Colonic mucosa (tissue), 4 donors: ENCODE results near the gene FOXD4L3. TPM values are rescaled to one million over a fixed set of nuclear protein-coding genes. Genes with fewer than 3 reads are reported as not detected.
"Not testable (repeated sequence)": the region's sequence is repeated elsewhere in the genome, so short reads cannot be mapped to it uniquely, and the experiment has no call there.

ENCODE experiments used
- DNase-seq: peaks from one replicate; pipeline ENCODE4 v3.0.0-alpha.2; 2020
- H3K27ac ChIP-seq: fragments of 200-600 bp; one replicate; pipeline ENCODE4 v1.8.0; 2021
- H3K27me3 ChIP-seq: fragments of 200-600 bp; one replicate; pipeline ENCODE4 v1.8.0; 2021
- H3K36me3 ChIP-seq: fragments of 200-600 bp; one replicate; pipeline ENCODE4 v1.8.0; 2021
- H3K4me1 ChIP-seq: fragments of 200-600 bp; one replicate; pipeline ENCODE4 v1.8.0; 2021; ENCODE audit warnings: mild to moderate bottlenecking
- H3K4me3 ChIP-seq: fragments of 200-600 bp; one replicate; pipeline ENCODE4 v1.8.0; 2021
- H3K9ac ChIP-seq, 2 donors: one replicate each; pipeline ENCODE4 v1.7.0; 2013; ENCODE audit warnings: control low read depth in 2 of 2, low read depth in 2 of 2, low read length in 2 of 2
- H3K9me3 ChIP-seq: fragments of 200-600 bp; one replicate; pipeline ENCODE4 v1.8.0; 2021
- intact Hi-C: fragments of 100-400 bp; cut with DNase I; formaldehyde crosslinking; loops from one replicate; pipeline ENCODE4 v1.14.1; 2022
- total RNA-seq, 2 donors: library from RNA; stranded (reverse); fragmentation: NEBNext Ultra II Directional in 1 of 2; extraction: Animal tissue kit (Norgen Biotek cat#: 25700) in 1 of 2; gene quantifications; one replicate each; pipeline ENCODE4 v1.2.1, GENCODE V29; 2021
- donor health status: healthy.
- donor health status: DM: no; HTN: no; CAD: no.
- donor health status: DM: no; HTN: no; CAD: no.

The FOXD4L3 gene
- total RNA-seq, 2 donors from 2014 or later: not detected

GRCh38 chr9:68330531-68331173 is 28.0 kb downstream of the FOXD4L3 start:
- H3K27ac ChIP-seq, DNase-seq, H3K36me3 ChIP-seq, H3K4me3 ChIP-seq, intact Hi-C loops, H3K9ac ChIP-seq, H3K9me3 ChIP-seq, H3K4me1 ChIP-seq, H3K27me3 ChIP-seq: not testable (repeated sequence)

GRCh38 chr9:68332122-68332521 is 29.5 kb downstream of the FOXD4L3 start:
- not testable (repeated sequence) for H3K4me3 ChIP-seq

GRCh38 chr9:68335935-68336334 is 33.3 kb downstream of the FOXD4L3 start:
- H3K27ac ChIP-seq, H3K9me3 ChIP-seq, intact Hi-C loops, H3K4me3 ChIP-seq, H3K9ac ChIP-seq, H3K27me3 ChIP-seq, DNase-seq, H3K4me1 ChIP-seq, H3K36me3 ChIP-seq: not testable (repeated sequence)

More at GRCh38 chr9:68332122-68332521, 29.5 kb downstream of the FOXD4L3 start:
- intact Hi-C loops, H3K9me3 ChIP-seq, H3K9ac ChIP-seq, H3K27me3 ChIP-seq, H3K36me3 ChIP-seq, H3K27ac ChIP-seq, DNase-seq, H3K4me1 ChIP-seq: not testable (repeated sequence)

GRCh38 chr9:68336639-68337339 is 34.1 kb downstream of the FOXD4L3 start:
- H3K4me3 ChIP-seq, H3K36me3 ChIP-seq, H3K9ac ChIP-seq, DNase-seq, intact Hi-C loops, H3K4me1 ChIP-seq, H3K9me3 ChIP-seq, H3K27me3 ChIP-seq, H3K27ac ChIP-seq: not testable (repeated sequence)

- H3K9ac ChIP-seq, H3K27me3 ChIP-seq, intact Hi-C loops, DNase-seq, H3K9me3 ChIP-seq, H3K36me3 ChIP-seq, H3K27ac ChIP-seq, H3K4me3 ChIP-seq, H3K4me1 ChIP-seq: not testable (repeated sequence)
Measured at GRCh38 chr9:68338000-68338399, 35.3 kb downstream of the FOXD4L3 start.

GRCh38 chr9:68342265-68343025 is 39.8 kb downstream of the FOXD4L3 start:
- H3K27ac ChIP-seq, H3K9ac ChIP-seq, H3K36me3 ChIP-seq, H3K27me3 ChIP-seq, H3K9me3 ChIP-seq, DNase-seq, H3K4me3 ChIP-seq, H3K4me1 ChIP-seq, intact Hi-C loops: not testable (repeated sequence)

GRCh38 chr9:68343242-68343641 is 40.6 kb downstream of the FOXD4L3 start:
- H3K9me3 ChIP-seq, H3K4me3 ChIP-seq, H3K4me1 ChIP-seq, H3K36me3 ChIP-seq, H3K27ac ChIP-seq, H3K9ac ChIP-seq, intact Hi-C loops, DNase-seq, H3K27me3 ChIP-seq: not testable (repeated sequence)

- H3K9ac ChIP-seq, H3K36me3 ChIP-seq, H3K9me3 ChIP-seq, H3K4me3 ChIP-seq, H3K4me1 ChIP-seq, H3K27me3 ChIP-seq, H3K27ac ChIP-seq, DNase-seq, intact Hi-C loops: not testable (repeated sequence)
Measured at GRCh38 chr9:68343992-68344391, 41.3 kb downstream of the FOXD4L3 start.

GRCh38 chr9:68351689-68352088 is 49.0 kb downstream of the FOXD4L3 start:
- H3K9me3 ChIP-seq, H3K36me3 ChIP-seq, H3K27ac ChIP-seq, H3K4me1 ChIP-seq, H3K4me3 ChIP-seq, H3K27me3 ChIP-seq, DNase-seq, H3K9ac ChIP-seq: not testable (repeated sequence)
- intact Hi-C loops: loop anchor here (10.0 kb wide), 1 partner anchor 153 kb away; no protein-coding TSS in a partner anchor

Other genes starting within 250 kb of the FOXD4L3 start
- 10 to 100 TPM; 22.5 to 29.6 TPM for gene ZNG1C, start 60.9 kb upstream of the FOXD4L3 start, total RNA-seq
- gene PGM5, start 53.7 kb downstream of the FOXD4L3 start, total RNA-seq: 10 to 100 TPM in 1 of 2 donors, 1 to 10 TPM in 1; 7.7 to 48.6 TPM
- gene TMEM252, start 238.0 kb downstream of the FOXD4L3 start, total RNA-seq: not detected